Adipose tissue (tissue), 3 donors: ENCODE measurements around the gene PQBP1. TPM values are rescaled to one million over a fixed set of nuclear protein-coding genes. Genes with fewer than 3 reads are reported as not detected.

Experiments
- H3K27ac ChIP-seq: one replicate; pipeline ENCODE4 v1.5.1; 2013; ENCODE audit warnings: low read depth, low read length
- WGBS, 3 donors: extraction: QIAGEN DNeasy Blood & Tissue Kit; methylation state at CpG; one replicate each; pipeline ENCODE4 v1.1.7; 2013; 5-methylcytosine and 5-hydroxymethylcytosine counted together
- polyA plus RNA-seq, 3 donors: library from polyadenylated mRNA; stranded (reverse); fragments of 200-250 nt; gene quantifications; one replicate each; pipeline ENCODE4 v1.2.3, GENCODE V29; 2013
- donor health status: healthy with polysubstance abuse.
- donor health status: Bipolar disorder and iron deficiency.
- donor health status: healthy.

The PQBP1 gene
- polyA plus RNA-seq, 3 donors, result 60.3 to 78.0 (median 68.9) TPM

- 0 to 32% (median 2%) methylated on average over 36 to 38 of the region's 38 CpGs for WGBS, 3 donors
- H3K27ac ChIP-seq, result peak overlapping the region; percentile 81
These were observed 539 bp upstream of the PQBP1 start for GRCh38 chrX:48897157-48897624.

DNA sequence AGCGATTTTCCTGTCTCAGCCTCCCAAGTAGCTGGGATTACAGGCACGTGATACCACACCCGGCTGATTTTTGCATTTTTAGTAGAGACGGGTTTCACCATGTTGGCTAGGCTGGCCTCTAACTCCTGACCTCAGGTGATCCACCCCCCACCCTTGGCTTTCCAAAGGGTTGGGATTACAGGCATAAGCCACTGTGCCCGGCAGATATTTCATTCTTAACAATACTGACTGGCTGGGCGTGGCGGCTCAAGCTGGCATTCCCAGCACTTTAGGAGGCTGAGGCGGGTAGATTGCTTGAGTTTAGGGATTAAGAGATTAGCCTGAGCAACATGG lies 1.3 kb downstream of the PQBP1 start:
- H3K27ac ChIP-seq, result no peak overlapping the region
- 72 to 91% (median 89%) methylated on average over 8 of the region's 8 CpGs for WGBS, 3 donors

DNA sequence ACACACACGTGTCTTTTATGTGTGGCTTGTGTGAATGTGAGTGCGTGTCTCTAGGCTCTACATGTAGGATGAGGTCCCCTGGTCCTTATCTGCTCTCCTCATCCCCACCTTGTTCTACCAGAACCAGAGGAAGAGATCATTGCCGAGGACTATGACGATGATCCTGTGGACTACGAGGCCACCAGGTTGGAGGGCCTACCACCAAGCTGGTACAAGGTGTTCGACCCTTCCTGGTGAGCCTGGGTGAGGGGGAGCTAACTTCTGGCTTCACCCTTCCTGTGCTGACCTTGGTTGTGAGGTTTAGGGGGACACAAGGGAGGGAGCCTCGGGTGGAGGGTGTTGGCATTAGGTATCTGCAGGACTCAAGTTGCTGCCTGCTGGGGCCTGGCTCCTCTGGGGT lies 3.3 kb downstream of the PQBP1 start:
- H3K27ac ChIP-seq, result no peak overlapping the region
- 79 to 92% (median 88%) methylated on average over 7 of the region's 7 CpGs for WGBS, 3 donors

- H3K27ac ChIP-seq, result no peak overlapping the region
- 84 to 94% (median 91%) methylated on average over 19 to 20 of the region's 20 CpGs for WGBS, 3 donors
These were observed 4.4 kb downstream of the PQBP1 start for GRCh38 chrX:48902135-48902534.

DNA sequence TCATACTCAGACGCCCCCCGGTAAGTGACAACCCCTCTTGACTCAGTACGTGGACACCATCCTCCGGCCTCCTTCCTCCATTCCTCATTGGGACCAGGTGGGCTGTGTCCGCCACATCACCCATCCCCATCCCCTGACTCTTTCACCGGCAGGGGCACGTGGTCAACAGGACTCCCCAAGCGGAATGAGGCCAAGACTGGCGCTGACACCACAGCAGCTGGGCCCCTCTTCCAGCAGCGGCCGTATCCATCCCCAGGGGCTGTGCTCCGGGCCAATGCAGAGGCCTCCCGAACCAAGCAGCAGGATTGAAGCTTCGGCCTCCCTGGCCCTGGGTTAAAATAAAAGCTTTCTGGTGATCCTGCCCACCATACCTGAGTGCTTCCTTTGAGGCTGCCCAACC lies 5.0 kb downstream of the PQBP1 start:
- WGBS, 3 donors, result 83 to 97% (median 85%) methylated on average over 11 to 14 of the region's 14 CpGs
- no peak overlapping the region for H3K27ac ChIP-seq

DNA sequence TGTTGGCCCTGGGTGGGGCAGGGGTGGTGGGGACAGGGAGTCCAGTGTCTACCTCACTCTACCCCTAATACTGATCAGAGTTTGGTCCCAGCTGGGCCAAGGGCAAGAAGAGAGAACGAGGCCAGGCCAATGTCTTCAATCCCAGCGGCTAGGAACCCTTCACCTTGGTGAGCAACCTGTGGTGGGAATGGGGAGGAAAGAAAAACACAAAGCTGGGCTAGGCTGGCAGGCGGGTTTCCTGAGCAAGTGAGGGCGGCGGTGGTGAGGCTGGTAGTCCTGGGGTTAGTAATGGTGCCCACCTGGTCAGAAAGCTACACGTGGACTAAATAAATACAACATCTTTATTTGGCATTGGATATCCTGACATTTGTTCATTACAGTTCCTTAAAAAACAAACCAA lies 5.6 kb downstream of the PQBP1 start:
- WGBS, 3 donors, result 86 to 89% (median 86%) methylated on average over 6 of the region's 6 CpGs
- H3K27ac ChIP-seq, result no peak overlapping the region

DNA sequence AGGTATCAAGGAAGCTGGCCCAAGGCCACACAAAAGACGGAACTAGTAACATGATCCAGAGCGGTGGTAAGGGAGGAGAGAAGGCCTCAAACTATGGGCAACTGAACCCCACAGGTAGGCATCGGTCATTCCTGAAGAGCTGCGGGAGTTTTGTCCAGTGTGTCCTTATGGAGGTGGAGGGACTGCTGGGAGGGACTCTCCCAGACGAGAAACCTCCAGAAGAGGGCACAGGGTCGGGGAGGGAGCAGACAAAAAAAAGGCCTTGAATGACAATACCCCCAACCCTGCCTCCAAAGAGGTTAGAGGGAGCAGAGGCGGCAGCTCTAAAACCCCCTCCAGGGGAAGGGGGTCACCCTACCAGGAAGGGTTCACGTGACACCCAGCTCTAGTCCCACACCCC lies 6.5 kb downstream of the PQBP1 start:
- H3K27ac ChIP-seq, result no peak overlapping the region
- WGBS, 3 donors, result 73 to 84% (median 82%) methylated on average over 8 of the region's 8 CpGs

GRCh38 chrX:48904626-48905025 lies 6.9 kb downstream of the PQBP1 start:
- H3K27ac ChIP-seq, result no peak overlapping the region
- 82 to 89% (median 87%) methylated on average over 11 to 14 of the region's 14 CpGs for WGBS, 3 donors

DNA sequence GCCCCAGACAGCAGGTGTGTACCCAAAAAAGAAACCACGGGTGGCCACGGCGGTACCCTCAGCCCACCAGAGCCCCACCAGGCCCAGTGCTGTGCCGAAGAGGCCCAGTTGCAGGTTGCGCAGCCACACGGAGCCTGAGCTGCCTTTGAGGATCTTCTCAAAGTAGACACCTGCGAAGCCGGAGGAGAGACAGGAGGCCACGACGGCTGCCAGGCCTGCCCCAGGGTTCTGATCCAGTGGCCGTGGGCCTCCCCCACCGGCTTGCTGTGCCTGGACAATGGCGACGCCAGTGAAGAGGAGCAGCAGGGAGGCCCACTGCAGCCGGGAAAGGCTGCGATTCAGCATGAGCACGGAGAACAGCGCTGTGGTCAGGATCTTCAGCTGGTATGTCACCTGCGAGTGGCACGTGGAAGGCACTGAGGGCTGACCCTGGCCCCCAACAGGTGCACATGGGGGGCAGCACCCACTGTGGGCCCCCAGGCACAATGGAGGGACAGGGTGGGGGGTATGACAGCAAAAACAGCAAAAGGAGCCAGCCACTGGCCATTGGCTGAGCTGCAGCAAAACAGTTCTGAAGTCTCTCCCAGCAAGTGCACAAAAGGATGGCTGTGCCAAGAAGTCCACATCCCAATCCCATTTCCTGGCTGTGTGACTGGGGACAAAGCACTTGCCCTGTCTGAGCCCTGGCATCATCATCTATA lies 7.5 kb downstream of the PQBP1 start:
- WGBS, 3 donors, result 90 to 91% (median 91%) methylated on average over 17 to 20 of the region's 20 CpGs
- H3K27ac ChIP-seq, result no peak overlapping the region

- H3K27ac ChIP-seq, result no peak overlapping the region
- 68 to 80% (median 70%) methylated on average over 1 of the region's 1 CpG for WGBS, 3 donors
These were observed 10.9 kb downstream of the PQBP1 start for GRCh38 chrX:48908600-48908999.

DNA sequence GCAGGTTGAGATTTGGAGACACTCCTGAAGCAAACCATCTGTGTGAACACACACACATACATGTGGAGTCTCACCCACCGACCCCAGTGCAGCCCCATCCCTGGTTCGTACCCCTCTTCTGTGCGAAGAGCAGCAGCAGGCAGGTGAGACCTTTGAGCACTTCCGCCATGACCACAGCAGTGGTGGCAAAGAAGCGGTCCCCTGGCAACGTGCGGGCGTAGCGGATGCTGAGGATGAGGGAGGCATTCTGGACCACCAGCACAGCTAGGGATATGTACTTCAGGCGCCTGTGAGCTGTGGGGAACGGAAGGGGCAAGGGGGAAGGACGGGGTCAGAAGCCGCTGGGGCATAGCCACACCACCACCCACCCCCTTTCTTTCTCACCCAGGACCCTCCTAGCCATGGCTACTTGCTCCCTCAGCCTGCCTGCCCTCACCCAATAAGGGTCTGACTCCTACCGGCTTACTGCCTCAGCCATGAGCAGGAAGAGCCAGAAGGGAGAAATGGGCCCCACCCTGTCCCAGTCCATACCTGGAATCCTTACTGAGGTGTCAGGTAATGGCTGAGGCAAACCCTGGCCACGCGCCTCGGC lies 12.1 kb downstream of the PQBP1 start:
- 92 to 95% (median 93%) methylated on average over 12 to 17 of the region's 17 CpGs for WGBS, 3 donors
- H3K27ac ChIP-seq, result no peak overlapping the region

DNA sequence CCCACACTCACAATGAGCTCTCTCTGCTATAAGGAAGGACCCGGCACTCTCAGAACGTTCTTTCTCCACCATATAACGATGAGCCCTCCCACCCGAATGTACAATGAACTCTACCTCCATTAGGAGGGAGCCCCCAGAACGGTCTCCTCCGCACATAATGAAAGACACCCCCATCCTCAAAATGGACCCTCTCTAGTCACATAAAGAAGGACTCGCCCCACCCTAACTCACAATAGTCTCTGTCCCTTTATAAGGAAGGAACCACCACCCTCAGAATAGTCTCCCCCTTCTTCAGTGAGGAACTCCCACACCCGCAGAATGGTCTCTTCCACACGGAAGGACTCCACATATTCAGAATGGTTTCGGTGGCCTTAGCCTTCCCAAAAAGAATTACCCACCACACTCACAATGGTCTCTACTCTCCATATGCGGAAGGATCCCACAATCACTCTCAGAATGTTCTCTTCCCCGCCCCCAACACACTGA lies 13.2 kb downstream of the PQBP1 start:
- 1 to 24% (median 1%) methylated on average over 12 of the region's 12 CpGs for WGBS, 3 donors
- H3K27ac ChIP-seq, result no peak overlapping the region

DNA sequence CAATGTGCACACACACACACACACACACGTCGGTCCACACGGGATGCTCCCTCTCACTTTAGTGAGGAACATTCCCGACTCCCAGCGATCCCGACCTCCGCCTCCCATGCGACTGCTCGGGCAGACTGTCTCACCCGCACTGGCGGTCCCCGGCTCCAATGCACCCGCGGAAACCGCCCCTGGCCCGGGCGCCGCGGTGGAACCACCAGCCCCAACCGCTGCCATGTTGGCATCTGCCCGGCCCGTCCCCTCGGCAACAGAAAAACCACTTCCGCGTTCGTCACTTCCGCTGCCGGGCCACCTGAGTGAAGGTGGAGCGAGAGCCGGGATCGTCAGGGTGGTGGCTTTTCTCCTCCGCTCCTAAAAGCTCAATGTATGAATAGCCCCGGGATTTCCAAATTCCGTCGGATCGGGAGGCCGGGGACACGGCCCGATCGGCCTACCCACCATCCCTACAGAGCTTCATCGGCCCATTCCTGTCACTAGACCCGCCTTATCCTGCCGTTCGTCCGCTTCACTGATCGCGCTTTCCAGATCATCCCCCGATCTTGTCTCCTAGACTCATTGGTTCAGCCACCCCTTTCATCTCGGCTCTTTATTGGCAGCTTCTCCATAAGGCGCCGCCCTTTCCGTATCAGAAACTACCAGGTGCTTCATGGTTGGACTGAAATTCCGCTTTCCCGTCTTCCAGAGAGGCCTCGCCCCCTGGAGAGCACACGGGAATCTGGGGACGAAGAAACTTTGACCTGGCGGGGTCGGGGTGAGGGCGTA lies 13.9 kb downstream of the PQBP1 start, which contains the start of gene SLC35A2:
TSS of gene SLC35A2 (minus strand) at position 235 of the 771 bp plus-strand sequence. CDS start at position 225, 10 bp downstream.
- 0 to 28% (median 0%) methylated on average over 46 to 60 of the region's 60 CpGs for WGBS, 3 donors
- no peak within 1 kb of the TSS for H3K27ac ChIP-seq

DNA sequence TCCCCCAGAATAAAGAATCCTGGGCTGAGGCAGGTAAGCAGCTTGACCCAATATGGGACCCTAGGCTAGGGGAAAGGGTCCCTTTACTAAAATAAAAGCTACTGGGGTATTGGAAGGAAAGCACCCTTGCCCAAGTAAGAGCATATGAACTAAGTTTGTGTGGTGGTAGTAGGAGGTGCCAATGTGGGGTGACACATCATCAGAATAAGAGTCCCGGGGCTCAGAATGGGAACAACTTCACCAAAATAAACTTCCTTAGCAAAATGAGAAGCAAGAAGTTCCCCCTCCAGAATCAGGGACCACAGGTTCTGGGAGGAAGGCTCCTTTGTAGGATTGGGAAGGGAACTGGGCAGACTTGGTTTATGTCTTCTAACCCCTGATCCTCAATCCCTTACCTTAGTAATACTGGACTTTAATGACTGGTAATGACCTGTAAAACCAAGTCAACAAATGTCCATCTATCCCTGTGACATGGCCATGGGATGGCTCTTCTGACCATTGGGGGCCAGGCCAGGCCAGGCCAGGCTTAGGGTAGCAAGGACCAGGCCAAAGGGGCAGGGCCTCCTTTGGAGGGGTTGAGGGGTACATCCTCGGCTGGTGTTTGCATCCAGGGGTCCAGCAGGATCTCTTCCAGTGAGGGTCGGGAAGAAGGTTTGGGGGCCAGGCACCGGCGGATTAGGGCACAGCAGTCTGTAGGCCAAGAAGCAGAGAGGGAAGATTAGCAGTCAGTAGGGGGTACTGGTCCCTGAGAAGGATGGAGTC lies 16.1 kb downstream of the PQBP1 start:
- 89 to 90% (median 90%) methylated on average over 4 to 5 of the region's 5 CpGs for WGBS, 3 donors
- H3K27ac ChIP-seq, result no peak overlapping the region

DNA sequence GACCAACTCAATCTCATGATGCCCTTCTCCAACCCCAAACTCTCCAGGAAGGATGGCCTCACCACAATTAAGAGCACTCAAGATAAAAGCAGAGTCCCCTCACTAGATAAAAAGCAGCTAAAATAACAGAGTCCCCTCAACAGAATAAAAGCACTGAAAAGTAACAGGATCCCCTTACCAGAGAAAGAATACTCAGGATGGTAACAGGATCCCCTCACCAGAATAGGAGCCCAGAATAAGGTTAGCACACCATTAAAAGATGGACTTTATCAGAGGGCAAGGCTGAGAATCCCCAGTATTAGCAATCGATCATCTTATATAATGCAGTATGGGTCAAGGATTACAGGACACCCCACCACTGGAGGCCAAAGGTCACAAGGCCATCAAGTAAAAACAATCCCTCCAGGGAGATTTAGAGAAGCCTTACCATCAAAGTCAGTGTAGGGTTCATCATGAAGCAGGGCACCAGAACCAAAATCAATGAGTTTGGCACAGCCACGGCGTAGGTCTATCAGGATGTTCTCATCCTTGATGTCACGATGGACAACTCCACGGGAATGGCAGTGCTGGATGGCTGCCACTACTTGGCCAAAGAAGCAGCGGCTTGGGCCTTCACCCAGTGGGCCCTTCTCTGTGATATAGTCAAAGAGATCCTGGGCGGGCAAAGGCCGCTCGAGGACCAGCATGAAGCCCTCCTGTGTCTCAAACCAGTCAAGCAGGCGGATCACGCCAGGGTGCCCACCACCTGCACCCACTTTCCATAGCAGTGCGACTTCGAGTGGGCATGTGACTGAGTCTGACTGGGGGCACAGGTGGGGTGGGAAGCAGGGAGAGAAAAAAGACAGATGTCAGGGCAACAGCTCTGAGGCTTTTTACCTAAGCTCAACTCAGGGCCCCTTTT lies 17.1 kb downstream of the PQBP1 start:
- WGBS, 3 donors, result 86 to 93% (median 86%) methylated on average over 11 to 13 of the region's 13 CpGs

GRCh38 chrX:48917139-48918001 lies 19.6 kb downstream of the PQBP1 start:
- H3K27ac ChIP-seq, result no peak overlapping the region
- WGBS, 3 donors, result 19 to 41% (median 21%) methylated on average over 17 to 27 of the region's 27 CpGs

More for the DNA sequence above, 17.1 kb downstream of the PQBP1 start:
- no peak overlapping the region for H3K27ac ChIP-seq

DNA sequence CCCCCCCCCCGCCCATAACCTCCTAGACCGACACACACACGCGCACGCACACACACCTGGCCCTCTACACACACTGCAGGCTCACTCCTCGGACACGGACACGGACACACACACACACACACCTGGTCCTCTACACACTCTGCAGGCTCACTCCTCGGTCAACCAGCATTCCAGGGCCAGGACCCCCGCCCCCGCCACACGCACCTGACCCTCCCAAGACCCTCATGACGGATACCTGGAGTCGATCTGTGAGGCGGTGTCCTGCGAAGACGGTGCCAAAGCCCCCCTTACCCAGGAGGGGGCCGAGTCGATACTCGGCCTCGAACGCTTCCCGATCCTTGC lies 20.5 kb downstream of the PQBP1 start:
- WGBS, 3 donors, result 5 to 40% (median 10%) methylated on average over 18 to 23 of the region's 23 CpGs
- H3K27ac ChIP-seq, result no peak overlapping the region
